Raji (cell line): Measurements from ENCODE around the gene STARD3NL.

Experiments used
- POLR2A ChIP-seq: IDR thresholded peaks from 2 replicates; pipeline ENCODE4 v1.6.1; 2011; ENCODE audit warnings: low read depth, low read length, control low read depth; ENCODE audit not compliant: insufficient read depth

Gene STARD3NL

GRCh38 chr7:38171623-38172391 lies 6.2 kb upstream of the STARD3NL start:
- TF ChIP-seq POLR2A, result no peak

- TF ChIP-seq POLR2A, result no peak
Measured at GRCh38 chr7:38177621-38178003, 433 bp upstream of the STARD3NL start.

GRCh38 chr7:38178695-38179344 lies 775 bp downstream of the STARD3NL start:
- TF ChIP-seq POLR2A, result no peak

GRCh38 chr7:38179776-38180226 lies 1.8 kb downstream of the STARD3NL start:
- TF ChIP-seq POLR2A, result no peak

GRCh38 chr7:38181111-38181510 lies 3.1 kb downstream of the STARD3NL start:
- no peak for TF ChIP-seq POLR2A

GRCh38 chr7:38182450-38182849 lies 4.4 kb downstream of the STARD3NL start:
- TF ChIP-seq POLR2A, result no peak

- TF ChIP-seq POLR2A, result no peak
Measured at GRCh38 chr7:38185395-38186307, 7.6 kb downstream of the STARD3NL start.

GRCh38 chr7:38186593-38187314 lies 8.7 kb downstream of the STARD3NL start:
- TF ChIP-seq POLR2A, result no peak

GRCh38 chr7:38187794-38188440 lies 9.9 kb downstream of the STARD3NL start:
- TF ChIP-seq POLR2A, result no peak

GRCh38 chr7:38189231-38189938 lies 11.3 kb downstream of the STARD3NL start:
- no peak for TF ChIP-seq POLR2A

GRCh38 chr7:38190011-38190410 lies 12.0 kb downstream of the STARD3NL start:
- no peak for TF ChIP-seq POLR2A

GRCh38 chr7:38191791-38192190 lies 13.7 kb downstream of the STARD3NL start:
- no peak for TF ChIP-seq POLR2A

GRCh38 chr7:38192327-38192726 lies 14.3 kb downstream of the STARD3NL start:
- no peak for TF ChIP-seq POLR2A
